Measurements from ENCODE around the gene GLI1. TPM values are rescaled to one million over a fixed set of nuclear protein-coding genes. Genes with fewer than 3 reads are reported as not detected.

GLI1 gene
- total and polyA plus RNA-seq, 2 of the 13 experiments (the other 11 are each of a cell fraction or from before 2014, with no cell fraction given), result 0.09 to 0.20 TPM

- intact Hi-C loops (cut with micrococcal nuclease; ENCODE audit: unreplicated experiment), result no loop called here
- no peak overlapping the region for H3K27ac ChIP-seq (ENCODE audit: extremely low read length, insufficient read depth, low read length)
- in situ Hi-C loops (cut with HindIII; ENCODE audit: extremely low pct_ligation_motif_present, low pct_unique_long_range_greater_than_20kb), result no loop called here
- DNase-seq (ENCODE audit: low spot score) (no peak), FAIRE-seq (no peak), ATAC-seq (no peak)
- H3K4me2 ChIP-seq (ENCODE audit: low read depth, low read length), result no peak overlapping the region
- H3K27me3 ChIP-seq (ENCODE audit: control insufficient read depth in 1 of 2, insufficient read depth in 2 of 2, low read length in 2 of 2), result no peaks in the 10 kb centered on the region
- no peak for TF ChIP-seq ZNF879 (CRISPR knock-in tag; IDR thresholded peaks at IDR 0.05)
- TF ChIP-seq ETV6 (CRISPR knock-in tag; conservative IDR thresholded peaks at IDR 0.05), result no peak
- no peak for TF ChIP-seq KDM5B (CRISPR knock-in tag; IDR thresholded peaks at IDR 0.05; ENCODE audit: borderline replicate concordance)
- no peak for TF ChIP-seq ZSCAN29 (CRISPR knock-in tag; conservative IDR thresholded peaks at IDR 0.05)
- no peak for TF ChIP-seq SMARCC2 (IDR thresholded peaks at IDR 0.05)
- TF ChIP-seq RARA (CRISPR knock-in tag; IDR thresholded peaks at IDR 0.05), result no peak
- no peak for TF ChIP-seq LBX2 (CRISPR knock-in tag; IDR thresholded peaks at IDR 0.05; ENCODE audit: borderline replicate concordance)
- no peak for TF ChIP-seq ZFP36L1 (CRISPR knock-in tag; IDR thresholded peaks at IDR 0.05)
- no peak for TF ChIP-seq GABPB1 (CRISPR knock-in tag; IDR thresholded peaks at IDR 0.05)
- BruUV-seq (replicated peaks), result no TSS peak
- H2AFZ ChIP-seq (ENCODE audit: low read length), result no peak overlapping the region
- no peak overlapping the region for H3K4me3 ChIP-seq (replicated peaks in 1 of 3; ENCODE audit: insufficient read depth in 1 of 3, low read depth in 2 of 3, low read length in 3 of 3)
- H3K9me3 ChIP-seq (ENCODE audit: low read length), result no peaks in the 10 kb centered on the region
- H3K36me3 ChIP-seq (replicated peaks in 1 of 2; ENCODE audit: control insufficient read depth in 1 of 2, insufficient read depth in 2 of 2, low read length in 2 of 2), result peaks cover 17 to 48% of the 10 kb centered on the region in 2 experiments; a peak in 4 of 5 replicates
- ChIA-PET CTCF (ENCODE audit: low intra/inter-chr PET ratio, low total read pairs) (no interaction called here), POLR2A (interaction anchor here (9.0 kb wide), 1 partner anchor 19 kb away, joined by 90 read pairs; the partner anchor contains the start of gene DDIT3)
- no peak overlapping the region for H3K9ac ChIP-seq (ENCODE audit: insufficient read depth, low read depth, low read length)
- no peaks in the 10 kb centered on the region for H4K20me1 ChIP-seq (ENCODE audit: insufficient read depth, low read length)
- no peaks in the 10 kb centered on the region for H3K79me2 ChIP-seq (ENCODE audit: insufficient read depth, low read length)
- WGBS (ENCODE audit: low lambda C conversion rate), result 95% methylated on average over 4 of the region's 4 CpGs
- peaks cover 10% of the 10 kb centered on the region for H3K4me1 ChIP-seq (ENCODE audit: insufficient read depth, low read length)
These were observed 39.0 kb downstream of the GLI1 start for GRCh38 chr12:57498571-57498970.

- H3K4me1 ChIP-seq (ENCODE audit: insufficient read depth, low read length), result peaks cover 10% of the 10 kb centered on the region
- no peak overlapping the region for H2AFZ ChIP-seq (ENCODE audit: low read length)
- H3K9ac ChIP-seq (ENCODE audit: insufficient read depth, low read depth, low read length), result no peak overlapping the region
- WGBS (ENCODE audit: low lambda C conversion rate), result 99% methylated on average over 10 of the region's 11 CpGs
- H3K4me2 ChIP-seq (ENCODE audit: low read depth, low read length), result no peak overlapping the region
- H3K9me3 ChIP-seq (ENCODE audit: low read length), result no peaks in the 10 kb centered on the region
- ATAC-seq (no peak), DNase-seq (ENCODE audit: low spot score) (no peak), FAIRE-seq (no peak)
- no peaks in the 10 kb centered on the region for H3K79me2 ChIP-seq (ENCODE audit: insufficient read depth, low read length)
- BruUV-seq (replicated peaks), result no TSS peak
- ChIA-PET CTCF (ENCODE audit: low intra/inter-chr PET ratio, low total read pairs) (no interaction called here), POLR2A (interaction anchor here (1.2 to 9.0 kb wide), 2 partner anchors 10 to 18 kb away, joined by 3 to 90 read pairs; partner anchors contain the start of gene DDIT3)
- H4K20me1 ChIP-seq (ENCODE audit: insufficient read depth, low read length), result no peaks in the 10 kb centered on the region
- no peak overlapping the region for H3K4me3 ChIP-seq (replicated peaks in 1 of 3; ENCODE audit: insufficient read depth in 1 of 3, low read depth in 2 of 3, low read length in 3 of 3)
- peaks cover 23 to 61% of the 10 kb centered on the region in 2 experiments; a peak in 4 of 5 replicates for H3K36me3 ChIP-seq (replicated peaks in 1 of 2; ENCODE audit: control insufficient read depth in 1 of 2, insufficient read depth in 2 of 2, low read length in 2 of 2)
- in situ Hi-C loops (cut with HindIII; ENCODE audit: extremely low pct_ligation_motif_present, low pct_unique_long_range_greater_than_20kb) (no loop called here), intact Hi-C loops (cut with micrococcal nuclease; ENCODE audit: unreplicated experiment) (no loop called here)
- H3K27ac ChIP-seq (ENCODE audit: extremely low read length, insufficient read depth, low read length), result no peak overlapping the region
- H3K27me3 ChIP-seq (ENCODE audit: control insufficient read depth in 1 of 2, insufficient read depth in 2 of 2, low read length in 2 of 2), result no peaks in the 10 kb centered on the region
- TF ChIP-seq MLXIP (CRISPR knock-in tag; IDR thresholded peaks at IDR 0.05; ENCODE audit: borderline replicate concordance) (no peak), ZNF691 (CRISPR knock-in tag; IDR thresholded peaks at IDR 0.05; ENCODE audit: borderline replicate concordance, low read depth) (no peak), ZNF138 (CRISPR knock-in tag; IDR thresholded peaks at IDR 0.05; ENCODE audit: low read depth) (no peak), RARA (CRISPR knock-in tag; IDR thresholded peaks at IDR 0.05) (no peak), RORA (CRISPR knock-in tag; IDR thresholded peaks at IDR 0.05) (no peak), ZNF530 (CRISPR knock-in tag; IDR thresholded peaks at IDR 0.05; ENCODE audit: low read depth) (no peak), ZNF414 (CRISPR knock-in tag; IDR thresholded peaks at IDR 0.05) (no peak)
These were observed 40.6 kb downstream of the GLI1 start for GRCh38 chr12:57500213-57500612.

All from HepG2 (cell line).